ENCODE measurements around the gene ARHGAP30. TPM values are rescaled to one million over a fixed set of nuclear protein-coding genes. Genes with fewer than 3 reads are reported as not detected.

The ARHGAP30 gene
- polyA plus RNA-seq, 1 of the 3 experiments (the other 2 are of a cell fraction), result not detected

DNA sequence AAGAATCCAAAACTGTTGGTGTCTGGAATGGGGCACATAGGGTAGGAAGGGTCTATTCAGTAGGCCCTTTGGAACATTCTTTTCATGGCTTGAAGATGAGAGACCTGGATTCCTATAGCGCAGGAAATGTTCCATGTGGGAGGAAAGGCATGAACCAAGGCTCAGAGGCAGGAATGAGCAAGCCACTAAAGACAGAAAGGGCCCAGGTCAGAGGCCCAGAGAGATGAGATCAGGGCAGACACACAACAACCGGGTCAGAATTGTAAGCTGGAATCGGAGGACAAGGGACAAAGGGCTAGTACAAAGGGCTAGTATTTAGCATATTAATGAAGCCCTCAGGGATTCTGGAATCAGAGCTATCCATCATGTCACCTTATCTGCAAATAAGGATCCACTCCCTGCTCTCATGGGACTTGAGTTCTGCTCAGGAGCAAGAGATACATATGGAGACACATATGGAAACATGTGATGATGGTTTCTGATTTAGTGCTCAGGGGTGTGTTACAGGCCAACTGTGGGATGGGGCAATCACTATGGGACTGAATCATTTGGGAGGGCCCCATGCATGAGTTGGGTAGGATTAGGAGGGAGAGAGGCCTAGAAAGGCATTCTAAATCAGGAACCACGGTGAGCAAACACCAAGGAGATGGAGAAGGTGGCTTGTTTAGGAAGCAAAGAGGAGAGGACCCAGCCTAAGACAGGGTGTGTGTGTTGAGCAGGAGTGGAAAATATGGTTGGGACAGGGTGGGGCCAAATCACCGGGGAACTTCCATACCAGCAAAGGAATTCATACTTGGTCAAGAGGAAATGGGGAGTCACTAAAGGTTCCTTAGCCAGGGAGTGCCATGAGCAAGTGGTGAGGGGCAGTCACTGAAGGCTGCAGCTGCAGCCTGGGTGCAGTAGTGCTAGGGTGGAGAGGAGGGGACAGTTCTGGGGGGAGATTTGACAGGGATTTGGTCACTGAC lies 11.0 kb upstream of the ARHGAP30 start (continued):
- TF ChIP-seq, protein P1, sequence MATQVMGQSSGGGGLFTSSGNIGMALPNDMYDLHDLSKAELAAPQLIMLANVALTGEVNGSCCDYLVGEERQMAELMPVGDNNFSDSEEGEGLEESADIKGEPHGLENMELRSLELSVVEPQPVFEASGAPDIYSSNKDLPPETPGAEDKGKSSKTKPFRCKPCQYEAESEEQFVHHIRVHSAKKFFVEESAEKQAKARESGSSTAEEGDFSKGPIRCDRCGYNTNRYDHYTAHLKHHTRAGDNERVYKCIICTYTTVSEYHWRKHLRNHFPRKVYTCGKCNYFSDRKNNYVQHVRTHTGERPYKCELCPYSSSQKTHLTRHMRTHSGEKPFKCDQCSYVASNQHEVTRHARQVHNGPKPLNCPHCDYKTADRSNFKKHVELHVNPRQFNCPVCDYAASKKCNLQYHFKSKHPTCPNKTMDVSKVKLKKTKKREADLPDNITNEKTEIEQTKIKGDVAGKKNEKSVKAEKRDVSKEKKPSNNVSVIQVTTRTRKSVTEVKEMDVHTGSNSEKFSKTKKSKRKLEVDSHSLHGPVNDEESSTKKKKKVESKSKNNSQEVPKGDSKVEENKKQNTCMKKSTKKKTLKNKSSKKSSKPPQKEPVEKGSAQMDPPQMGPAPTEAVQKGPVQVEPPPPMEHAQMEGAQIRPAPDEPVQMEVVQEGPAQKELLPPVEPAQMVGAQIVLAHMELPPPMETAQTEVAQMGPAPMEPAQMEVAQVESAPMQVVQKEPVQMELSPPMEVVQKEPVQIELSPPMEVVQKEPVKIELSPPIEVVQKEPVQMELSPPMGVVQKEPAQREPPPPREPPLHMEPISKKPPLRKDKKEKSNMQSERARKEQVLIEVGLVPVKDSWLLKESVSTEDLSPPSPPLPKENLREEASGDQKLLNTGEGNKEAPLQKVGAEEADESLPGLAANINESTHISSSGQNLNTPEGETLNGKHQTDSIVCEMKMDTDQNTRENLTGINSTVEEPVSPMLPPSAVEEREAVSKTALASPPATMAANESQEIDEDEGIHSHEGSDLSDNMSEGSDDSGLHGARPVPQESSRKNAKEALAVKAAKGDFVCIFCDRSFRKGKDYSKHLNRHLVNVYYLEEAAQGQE (IDR thresholded peaks at IDR 0.05; ENCODE audit: low read depth, low read length), result no peak

DNA sequence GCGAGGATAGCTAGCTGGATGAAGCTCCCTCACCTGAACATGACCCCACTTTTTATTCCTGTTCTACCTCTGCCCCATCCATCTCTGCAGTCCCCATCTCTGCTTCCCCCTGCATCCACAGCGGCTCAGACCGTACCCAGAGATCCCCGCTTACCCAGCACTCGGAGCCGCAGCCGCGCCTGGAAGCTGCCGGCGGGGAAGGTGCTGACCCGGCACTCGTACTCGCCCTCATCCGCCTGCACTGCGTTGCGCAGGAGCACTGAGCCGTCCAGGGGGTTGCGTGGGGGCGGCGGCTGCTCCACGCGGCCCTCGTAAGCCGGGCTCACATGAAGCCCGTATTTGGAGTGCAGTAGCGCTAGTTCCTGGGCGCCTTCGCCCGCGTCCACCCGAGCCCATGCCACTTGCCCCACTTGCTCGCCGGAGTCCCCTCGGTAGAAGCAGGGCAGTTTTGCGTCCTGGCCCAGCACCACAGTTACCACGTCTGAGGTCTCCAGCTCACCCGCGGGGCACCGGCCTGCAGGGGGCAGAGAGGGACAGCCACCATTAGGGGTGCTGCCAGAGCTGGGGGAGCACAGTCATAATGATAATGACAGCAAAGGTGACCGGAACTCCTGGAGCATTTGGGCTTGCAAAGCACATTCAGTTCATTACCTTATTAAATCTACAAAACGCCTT lies 9.9 kb upstream of the ARHGAP30 start:
- no peak overlapping the region for H3K27ac ChIP-seq (ENCODE audit: low read depth in 2 of 2, low read length in 1 of 2)
- TF ChIP-seq YY1 (IDR thresholded peaks at IDR 0.05; ENCODE audit: low read depth) (no peak), POLR2AphosphoS5 (IDR thresholded peaks at IDR 0.05; ENCODE audit: low read depth, low read length) (no peak), EP300 (IDR thresholded peaks at IDR 0.05; ENCODE audit: borderline replicate concordance in 1 of 2, low read depth in 1 of 2, low read length in 1 of 2) (no peak), NFIC (IDR thresholded peaks at IDR 0.05; ENCODE audit: borderline replicate concordance) (no peak), FOXJ3 (CRISPR knock-in tag; IDR thresholded peaks at IDR 0.05) (no peak)
- TF ChIP-seq, protein P2, sequence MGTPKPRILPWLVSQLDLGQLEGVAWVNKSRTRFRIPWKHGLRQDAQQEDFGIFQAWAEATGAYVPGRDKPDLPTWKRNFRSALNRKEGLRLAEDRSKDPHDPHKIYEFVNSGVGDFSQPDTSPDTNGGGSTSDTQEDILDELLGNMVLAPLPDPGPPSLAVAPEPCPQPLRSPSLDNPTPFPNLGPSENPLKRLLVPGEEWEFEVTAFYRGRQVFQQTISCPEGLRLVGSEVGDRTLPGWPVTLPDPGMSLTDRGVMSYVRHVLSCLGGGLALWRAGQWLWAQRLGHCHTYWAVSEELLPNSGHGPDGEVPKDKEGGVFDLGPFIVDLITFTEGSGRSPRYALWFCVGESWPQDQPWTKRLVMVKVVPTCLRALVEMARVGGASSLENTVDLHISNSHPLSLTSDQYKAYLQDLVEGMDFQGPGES (IDR thresholded peaks at IDR 0.05; ENCODE audit: low read depth, low read length), result no peak
- H3K4me3 ChIP-seq (ENCODE audit: low read depth in 2 of 2, low read length in 1 of 2), result no peak overlapping the region
- H3K9me3 ChIP-seq, result no peaks in the 10 kb centered on the region
- no peaks in the 10 kb centered on the region for H3K79me2 ChIP-seq (ENCODE audit: insufficient read depth)
- H3K4me2 ChIP-seq, result no peak overlapping the region
- no peak overlapping the region for H2AFZ ChIP-seq (ENCODE audit: low read depth)
- H3F3A ChIP-seq (replicated peaks; ENCODE audit: insufficient read depth), result no peaks in the 10 kb centered on the region
- 68% methylated on average over 22 of the region's 41 CpGs for WGBS (ENCODE audit: low lambda C conversion rate)
- H3K36me3 ChIP-seq (replicated peaks in 1 of 2; ENCODE audit: control insufficient read depth in 1 of 2, insufficient read depth in 2 of 2, low read length in 1 of 2), result no peaks in the 10 kb centered on the region
- peaks cover 7 to 8% of the 10 kb centered on the region in 2 experiments; a peak in 2 of 4 replicates for H3K4me1 ChIP-seq (ENCODE audit: control insufficient read depth in 1 of 2, insufficient read depth in 2 of 2, low read depth in 1 of 2, low read length in 1 of 2)
- H3K27me3 ChIP-seq (ENCODE audit: insufficient read depth), result no peaks in the 10 kb centered on the region
- ChIA-PET POLR2A (no interaction called here), CTCF (interaction anchor here (0.6 to 22.7 kb wide), 3 partner anchors 17 to 901 kb away, joined by 3 to 198 read pairs (median 3); partner anchors contain the start of gene KLHDC9)
- H4K20me1 ChIP-seq (ENCODE audit: insufficient read depth), result no peaks in the 10 kb centered on the region
- no peak for DNase-seq
- no peaks in the 10 kb centered on the region for H3K9me2 ChIP-seq
- H3K9ac ChIP-seq, result no peak overlapping the region

All from SK-N-SH (cell line).